GM19025 (cell line): ENCODE measurements around the gene RPS24.
A peak's percentile ranks its signal among the peaks of the same experiment; 100 is the strongest.
"Not testable (repeated sequence)": the region's sequence is repeated elsewhere in the genome, so short reads cannot be mapped to it uniquely, and the experiment has no call there.

Experiments used
- ATAC-seq: cut with Tn5 transposase; IDR thresholded peaks from one replicate; pipeline ENCODE4 v1.9.1; 2021; ENCODE audit warnings: mild to moderate bottlenecking, low read depth, moderate library complexity; ENCODE audit not compliant: unreplicated experiment

Gene RPS24

GRCh38 chr10:78047314-78047891 is 13.7 kb downstream of the RPS24 start:
- ATAC-seq = peak; percentile 45

- no peak for ATAC-seq
Observed at GRCh38 chr10:78049851-78050250, 16.2 kb downstream of the RPS24 start.

- no peak for ATAC-seq
Observed at GRCh38 chr10:78053211-78053868, 19.7 kb downstream of the RPS24 start.

- ATAC-seq = no peak
Observed at GRCh38 chr10:78058562-78058961, 24.9 kb downstream of the RPS24 start.

- ATAC-seq = no peak
Observed at GRCh38 chr10:78059906-78060702, 26.4 kb downstream of the RPS24 start.

GRCh38 chr10:78062296-78062695 is 28.6 kb downstream of the RPS24 start:
- ATAC-seq = no peak

GRCh38 chr10:78063236-78063635 is 29.6 kb downstream of the RPS24 start:
- ATAC-seq = no peak

GRCh38 chr10:78064919-78065318 is 31.3 kb downstream of the RPS24 start:
- ATAC-seq = not testable (repeated sequence)

GRCh38 chr10:78065611-78066010 is 31.9 kb downstream of the RPS24 start:
- ATAC-seq = no peak

GRCh38 chr10:78066012-78066411 is 32.3 kb downstream of the RPS24 start:
- no peak for ATAC-seq

- ATAC-seq = no peak
Observed at GRCh38 chr10:78066728-78067430, 33.2 kb downstream of the RPS24 start.

- no peak for ATAC-seq
Observed at GRCh38 chr10:78069151-78069550, 35.5 kb downstream of the RPS24 start.

GRCh38 chr10:78070064-78070463 is 36.4 kb downstream of the RPS24 start:
- not testable (repeated sequence) for ATAC-seq

GRCh38 chr10:78070726-78071125 is 37.1 kb downstream of the RPS24 start:
- ATAC-seq = no peak

GRCh38 chr10:78071140-78071856 is 37.6 kb downstream of the RPS24 start:
- no peak for ATAC-seq

GRCh38 chr10:78071857-78072179 is 38.2 kb downstream of the RPS24 start:
- ATAC-seq = no peak

GRCh38 chr10:78072504-78072903 is 38.8 kb downstream of the RPS24 start:
- ATAC-seq = no peak

- ATAC-seq = not testable (repeated sequence)
Observed at GRCh38 chr10:78075806-78076205, 42.1 kb downstream of the RPS24 start.

- ATAC-seq = no peak
Observed at GRCh38 chr10:78078539-78079330, 45.1 kb downstream of the RPS24 start.

GRCh38 chr10:78079411-78079810 is 45.7 kb downstream of the RPS24 start:
- no peak for ATAC-seq
